NCI-H82 treated with DMSO at 0.1 percent for 48 hours (cell line): ENCODE measurements around the gene PUSL1.

Experiments
- DNase-seq: peaks from one replicate; lab custom pipeline; 2025; ENCODE audit not compliant: unreplicated experiment; lab: John Stamatoyannopoulos, UW

PUSL1 gene

GRCh38 chr1:1349256-1350012, 41.0 kb downstream of the PUSL1 start, which contains the start of gene DVL1:
Gene DVL1 (minus strand): TSS chr1:1349418. CDS start chr1:1349065, 353 bp downstream.
- DNase-seq: no peak

- no peak for DNase-seq
Observed at GRCh38 chr1:1351511-1352427, 43.4 kb downstream of the PUSL1 start.

GRCh38 chr1:1352786-1353388, 44.5 kb downstream of the PUSL1 start:
- DNase-seq: peak; percentile 26

GRCh38 chr1:1353389-1354151, 45.2 kb downstream of the PUSL1 start:
- no peak for DNase-seq

- no peak for DNase-seq
Observed at GRCh38 chr1:1354271-1355247, 46.2 kb downstream of the PUSL1 start.

- no peak for DNase-seq
Observed at GRCh38 chr1:1355416-1355815, 47.0 kb downstream of the PUSL1 start.

- no peak for DNase-seq
Observed at GRCh38 chr1:1356166-1356795, 47.9 kb downstream of the PUSL1 start.

GRCh38 chr1:1356796-1357401, 48.5 kb downstream of the PUSL1 start:
- DNase-seq: no peak

- no peak for DNase-seq
Observed at GRCh38 chr1:1357871-1358432, 49.6 kb downstream of the PUSL1 start.

GRCh38 chr1:1358433-1359271, 50.3 kb downstream of the PUSL1 start, which contains the start of gene MXRA8:
Gene MXRA8 (minus strand): TSS chr1:1358555. CDS start chr1:1358504, 51 bp downstream.
- peak; percentile 90 for DNase-seq

- DNase-seq: no peak
Observed at GRCh38 chr1:1359308-1359663, 50.9 kb downstream of the PUSL1 start.

- DNase-seq: no peak
Observed at GRCh38 chr1:1359664-1360468, 51.5 kb downstream of the PUSL1 start.

- no peak for DNase-seq
Observed at GRCh38 chr1:1360506-1361169, 52.2 kb downstream of the PUSL1 start.
